ENCODE measurements around the gene ZNF768. TPM values are rescaled to one million over a fixed set of nuclear protein-coding genes. Genes with fewer than 3 reads are reported as not detected.

Gene ZNF768
- total RNA-seq, 1 experiment from 2014 or later, result 64.2 TPM

- TF ChIP-seq EZH2 (IDR thresholded peaks at IDR 0.05; ENCODE audit: low read depth), result no peak
- TF ChIP-seq, protein P1, sequence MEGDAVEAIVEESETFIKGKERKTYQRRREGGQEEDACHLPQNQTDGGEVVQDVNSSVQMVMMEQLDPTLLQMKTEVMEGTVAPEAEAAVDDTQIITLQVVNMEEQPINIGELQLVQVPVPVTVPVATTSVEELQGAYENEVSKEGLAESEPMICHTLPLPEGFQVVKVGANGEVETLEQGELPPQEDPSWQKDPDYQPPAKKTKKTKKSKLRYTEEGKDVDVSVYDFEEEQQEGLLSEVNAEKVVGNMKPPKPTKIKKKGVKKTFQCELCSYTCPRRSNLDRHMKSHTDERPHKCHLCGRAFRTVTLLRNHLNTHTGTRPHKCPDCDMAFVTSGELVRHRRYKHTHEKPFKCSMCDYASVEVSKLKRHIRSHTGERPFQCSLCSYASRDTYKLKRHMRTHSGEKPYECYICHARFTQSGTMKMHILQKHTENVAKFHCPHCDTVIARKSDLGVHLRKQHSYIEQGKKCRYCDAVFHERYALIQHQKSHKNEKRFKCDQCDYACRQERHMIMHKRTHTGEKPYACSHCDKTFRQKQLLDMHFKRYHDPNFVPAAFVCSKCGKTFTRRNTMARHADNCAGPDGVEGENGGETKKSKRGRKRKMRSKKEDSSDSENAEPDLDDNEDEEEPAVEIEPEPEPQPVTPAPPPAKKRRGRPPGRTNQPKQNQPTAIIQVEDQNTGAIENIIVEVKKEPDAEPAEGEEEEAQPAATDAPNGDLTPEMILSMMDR (conservative IDR thresholded peaks at IDR 0.05), result no peak
Measured at GRCh38 chr16:30521873-30522641, 4.3 kb downstream of the ZNF768 start.

GRCh38 chr16:30521476-30521872, 4.9 kb downstream of the ZNF768 start:
- DNase-seq, result no peak
- CTCF ChIA-PET, result no interaction called here
- no peaks in the 10 kb centered on the region for H3K9me3 ChIP-seq (ENCODE audit: insufficient read depth, low read depth)
- no peaks in the 10 kb centered on the region for H3K36me3 ChIP-seq (ENCODE audit: low read depth)
- H3K4me3 ChIP-seq, result no peak overlapping the region
- intact Hi-C loops (cut with micrococcal nuclease; ENCODE audit: unreplicated experiment), result no loop called here
- H3K27me3 ChIP-seq (ENCODE audit: insufficient read depth, low read depth), result 0 out of 2 replicates have a peak, but pooled peaks cover 5% of the 10 kb centered on the region
- no peak overlapping the region for H3K27ac ChIP-seq
- no peaks in the 10 kb centered on the region for H4K20me1 ChIP-seq (ENCODE audit: insufficient read depth)
- TF ChIP-seq, protein P1 (conservative IDR thresholded peaks at IDR 0.05), result no peak
- TF ChIP-seq EZH2 (IDR thresholded peaks at IDR 0.05; ENCODE audit: low read depth), result no peak
- BruUV-seq (replicated peaks), result no TSS peak
- POLR2A ChIA-PET (ENCODE audit: unreplicated experiment), result no interaction called here
- H2AFZ ChIP-seq, result no peak overlapping the region
- no peak overlapping the region for H3K4me2 ChIP-seq
- no peaks in the 10 kb centered on the region for H3K9me2 ChIP-seq (ENCODE audit: insufficient read depth)
- 0 out of 2 replicates have a peak, but pooled peaks cover 11% of the 10 kb centered on the region for H3F3A ChIP-seq (ENCODE audit: insufficient read depth, low read depth)
- H3K4me1 ChIP-seq (replicated peaks; ENCODE audit: insufficient read depth), result 0 out of 2 replicates have a peak, but pooled peaks cover 3% of the 10 kb centered on the region
- H3K79me2 ChIP-seq (ENCODE audit: low read depth), result peaks cover 6% of the 10 kb centered on the region; the same call in 1 of the 2 replicates

More at GRCh38 chr16:30521873-30522641, 4.3 kb downstream of the ZNF768 start:
- H3K4me3 ChIP-seq, result no peak overlapping the region
- DNase-seq, result no peak
- H3F3A ChIP-seq (ENCODE audit: insufficient read depth, low read depth), result 0 out of 2 replicates have a peak, but pooled peaks cover 11% of the 10 kb centered on the region
- 0 out of 2 replicates have a peak, but pooled peaks cover 3% of the 10 kb centered on the region for H3K4me1 ChIP-seq (replicated peaks; ENCODE audit: insufficient read depth)
- no peaks in the 10 kb centered on the region for H4K20me1 ChIP-seq (ENCODE audit: insufficient read depth)
- no TSS peak for BruUV-seq (replicated peaks)
- ChIA-PET POLR2A (ENCODE audit: unreplicated experiment) (interaction anchor here (0.6 kb wide), 1 partner anchor 46 kb away, joined by 3 read pairs; no protein-coding TSS in a partner anchor), CTCF (no interaction called here)
- no peaks in the 10 kb centered on the region for H3K36me3 ChIP-seq (ENCODE audit: low read depth)
- H3K79me2 ChIP-seq (ENCODE audit: low read depth), result peaks cover 6% of the 10 kb centered on the region; the same call in 1 of the 2 replicates
- no peak overlapping the region for H2AFZ ChIP-seq
- no peaks in the 10 kb centered on the region for H3K9me3 ChIP-seq (ENCODE audit: insufficient read depth, low read depth)
- H3K4me2 ChIP-seq, result no peak overlapping the region
- intact Hi-C loops (cut with micrococcal nuclease; ENCODE audit: unreplicated experiment), result no loop called here
- H3K9me2 ChIP-seq (ENCODE audit: insufficient read depth), result no peaks in the 10 kb centered on the region
- H3K27ac ChIP-seq, result no peak overlapping the region
- 0 out of 2 replicates have a peak, but pooled peaks cover 5% of the 10 kb centered on the region for H3K27me3 ChIP-seq (ENCODE audit: insufficient read depth, low read depth)

- H3K4me1 ChIP-seq (replicated peaks; ENCODE audit: insufficient read depth), result no peaks in the 10 kb centered on the region
- H3K4me2 ChIP-seq, result no peak overlapping the region
- H3K9me2 ChIP-seq (ENCODE audit: insufficient read depth), result no peaks in the 10 kb centered on the region
- no peaks in the 10 kb centered on the region for H3K9me3 ChIP-seq (ENCODE audit: insufficient read depth, low read depth)
- intact Hi-C loops (cut with micrococcal nuclease; ENCODE audit: unreplicated experiment), result no loop called here
- DNase-seq, result no peak
- no TSS peak for BruUV-seq (replicated peaks)
- H3K36me3 ChIP-seq (ENCODE audit: low read depth), result no peaks in the 10 kb centered on the region
- CTCF ChIA-PET, result no interaction called here
- H4K20me1 ChIP-seq (ENCODE audit: insufficient read depth), result no peaks in the 10 kb centered on the region
- TF ChIP-seq, protein P1 (conservative IDR thresholded peaks at IDR 0.05), result no peak
- TF ChIP-seq EZH2 (IDR thresholded peaks at IDR 0.05; ENCODE audit: low read depth), result no peak
- no peaks in the 10 kb centered on the region for H3F3A ChIP-seq (ENCODE audit: insufficient read depth, low read depth)
- no peak overlapping the region for H3K4me3 ChIP-seq
- H2AFZ ChIP-seq, result no peak overlapping the region
- POLR2A ChIA-PET (ENCODE audit: unreplicated experiment), result interaction anchor here (0.6 to 0.7 kb wide), 2 partner anchors 123 to 228 kb away, joined by 3 to 4 read pairs; no protein-coding TSS in a partner anchor
- H3K27me3 ChIP-seq (ENCODE audit: insufficient read depth, low read depth), result 0 out of 2 replicates have a peak, but pooled peaks cover 5% of the 10 kb centered on the region
- H3K27ac ChIP-seq, result no peak overlapping the region
- no peaks in the 10 kb centered on the region for H3K79me2 ChIP-seq (ENCODE audit: low read depth)
Measured at GRCh38 chr16:30519120-30520049, 7.0 kb downstream of the ZNF768 start.
